Measurements from ENCODE around the gene CDC6.

The CDC6 gene

DNA sequence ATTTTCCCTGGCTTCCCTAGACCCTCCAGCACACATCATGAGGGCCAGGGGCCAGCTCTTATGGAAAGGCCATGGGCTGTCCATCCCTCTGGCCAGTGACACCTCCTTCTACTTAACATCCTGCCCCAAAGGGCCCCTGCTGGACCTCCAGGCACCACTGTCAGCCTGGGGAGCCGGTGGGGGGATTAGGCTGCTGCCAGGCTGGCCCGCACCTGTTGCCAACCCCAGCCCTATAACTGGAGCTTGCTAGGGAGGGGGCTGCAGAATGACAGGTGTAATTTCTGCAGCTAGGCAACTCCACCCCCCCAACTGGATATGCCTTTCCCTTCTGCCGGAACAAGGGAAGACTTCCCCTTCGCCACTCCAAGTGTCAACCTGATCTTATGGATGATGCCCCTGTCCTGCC is 33.8 kb downstream of the CDC6 start:
- TF ChIP-seq, protein P1, sequence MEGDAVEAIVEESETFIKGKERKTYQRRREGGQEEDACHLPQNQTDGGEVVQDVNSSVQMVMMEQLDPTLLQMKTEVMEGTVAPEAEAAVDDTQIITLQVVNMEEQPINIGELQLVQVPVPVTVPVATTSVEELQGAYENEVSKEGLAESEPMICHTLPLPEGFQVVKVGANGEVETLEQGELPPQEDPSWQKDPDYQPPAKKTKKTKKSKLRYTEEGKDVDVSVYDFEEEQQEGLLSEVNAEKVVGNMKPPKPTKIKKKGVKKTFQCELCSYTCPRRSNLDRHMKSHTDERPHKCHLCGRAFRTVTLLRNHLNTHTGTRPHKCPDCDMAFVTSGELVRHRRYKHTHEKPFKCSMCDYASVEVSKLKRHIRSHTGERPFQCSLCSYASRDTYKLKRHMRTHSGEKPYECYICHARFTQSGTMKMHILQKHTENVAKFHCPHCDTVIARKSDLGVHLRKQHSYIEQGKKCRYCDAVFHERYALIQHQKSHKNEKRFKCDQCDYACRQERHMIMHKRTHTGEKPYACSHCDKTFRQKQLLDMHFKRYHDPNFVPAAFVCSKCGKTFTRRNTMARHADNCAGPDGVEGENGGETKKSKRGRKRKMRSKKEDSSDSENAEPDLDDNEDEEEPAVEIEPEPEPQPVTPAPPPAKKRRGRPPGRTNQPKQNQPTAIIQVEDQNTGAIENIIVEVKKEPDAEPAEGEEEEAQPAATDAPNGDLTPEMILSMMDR (IDR thresholded peaks at IDR 0.05; ENCODE audit: extremely low read depth, missing control alignments), result no peak
- no peak for DNase-seq (ENCODE audit: low spot score)

DNA sequence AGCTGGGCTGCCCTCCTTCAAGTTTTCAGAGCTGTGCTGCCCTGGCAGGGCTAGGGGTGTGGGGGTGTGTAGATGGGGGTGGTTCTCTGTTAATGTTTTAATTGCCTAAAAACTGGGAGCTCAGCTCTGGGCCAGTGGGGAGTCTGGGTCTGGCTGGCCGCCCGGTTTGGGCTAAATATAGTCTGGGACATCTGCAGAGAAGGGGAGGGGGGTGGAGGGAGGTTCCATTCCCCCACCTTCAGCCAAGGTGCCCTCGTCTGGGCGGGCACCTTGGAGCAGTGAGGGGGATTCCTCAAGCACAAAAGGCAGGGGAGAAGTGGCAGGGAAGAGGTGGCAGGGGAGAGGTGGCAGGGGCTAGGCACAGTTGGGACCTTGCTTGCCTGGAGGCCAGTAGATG is 34.3 kb downstream of the CDC6 start:
- no peak for DNase-seq (ENCODE audit: low spot score)
- TF ChIP-seq, protein P1 (IDR thresholded peaks at IDR 0.05; ENCODE audit: extremely low read depth, missing control alignments), result no peak

DNA sequence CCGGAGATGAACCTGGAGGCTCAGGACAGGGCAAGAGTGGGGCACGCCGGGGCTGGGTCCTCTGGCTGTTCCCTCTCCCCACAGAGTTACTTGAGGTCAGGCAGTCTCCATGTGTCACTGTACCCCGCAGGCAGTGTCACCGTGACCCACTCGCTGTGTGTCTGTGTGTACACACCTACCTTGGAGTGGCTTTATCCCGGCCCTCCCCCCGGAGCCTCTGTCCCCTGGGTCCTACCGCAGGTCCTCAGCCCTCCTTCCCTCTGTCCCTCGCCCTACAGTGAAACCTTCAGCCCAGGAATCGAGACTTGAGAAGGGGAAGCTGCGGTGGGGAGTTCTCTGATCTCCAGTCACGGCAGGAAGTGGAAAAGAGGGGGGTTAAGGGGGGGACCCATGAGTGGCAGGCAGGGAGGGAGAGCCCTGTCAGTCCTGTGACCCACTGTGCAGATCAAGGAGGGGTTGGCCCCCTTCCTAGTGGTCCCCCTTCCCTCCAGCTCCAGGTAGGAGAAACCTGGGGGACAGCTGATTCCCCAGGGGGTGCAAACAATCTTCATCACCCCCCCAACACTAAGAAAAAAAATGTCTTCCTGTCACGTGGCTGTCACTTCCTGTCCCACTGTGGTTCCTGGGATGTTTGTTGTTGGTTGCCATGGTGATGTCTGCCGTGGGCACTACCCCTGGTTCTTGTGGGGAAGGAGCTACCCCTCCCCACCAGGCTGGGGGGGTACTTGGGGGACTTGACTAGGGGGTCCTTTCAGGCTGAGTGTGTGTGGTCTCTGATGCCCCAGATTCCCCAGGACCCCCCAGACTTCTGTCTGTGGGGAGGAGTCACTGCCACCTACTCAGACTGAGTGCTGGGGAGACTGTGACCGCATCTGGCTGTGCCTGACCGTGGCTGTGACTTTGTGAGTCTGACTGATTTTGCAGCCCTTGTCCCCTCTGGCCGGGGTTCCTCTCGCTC is 35.0 kb downstream of the CDC6 start:
- TF ChIP-seq, protein P1 (IDR thresholded peaks at IDR 0.05; ENCODE audit: extremely low read depth, missing control alignments), result no peak
- DNase-seq (ENCODE audit: low spot score), result peak; percentile 86

DNA sequence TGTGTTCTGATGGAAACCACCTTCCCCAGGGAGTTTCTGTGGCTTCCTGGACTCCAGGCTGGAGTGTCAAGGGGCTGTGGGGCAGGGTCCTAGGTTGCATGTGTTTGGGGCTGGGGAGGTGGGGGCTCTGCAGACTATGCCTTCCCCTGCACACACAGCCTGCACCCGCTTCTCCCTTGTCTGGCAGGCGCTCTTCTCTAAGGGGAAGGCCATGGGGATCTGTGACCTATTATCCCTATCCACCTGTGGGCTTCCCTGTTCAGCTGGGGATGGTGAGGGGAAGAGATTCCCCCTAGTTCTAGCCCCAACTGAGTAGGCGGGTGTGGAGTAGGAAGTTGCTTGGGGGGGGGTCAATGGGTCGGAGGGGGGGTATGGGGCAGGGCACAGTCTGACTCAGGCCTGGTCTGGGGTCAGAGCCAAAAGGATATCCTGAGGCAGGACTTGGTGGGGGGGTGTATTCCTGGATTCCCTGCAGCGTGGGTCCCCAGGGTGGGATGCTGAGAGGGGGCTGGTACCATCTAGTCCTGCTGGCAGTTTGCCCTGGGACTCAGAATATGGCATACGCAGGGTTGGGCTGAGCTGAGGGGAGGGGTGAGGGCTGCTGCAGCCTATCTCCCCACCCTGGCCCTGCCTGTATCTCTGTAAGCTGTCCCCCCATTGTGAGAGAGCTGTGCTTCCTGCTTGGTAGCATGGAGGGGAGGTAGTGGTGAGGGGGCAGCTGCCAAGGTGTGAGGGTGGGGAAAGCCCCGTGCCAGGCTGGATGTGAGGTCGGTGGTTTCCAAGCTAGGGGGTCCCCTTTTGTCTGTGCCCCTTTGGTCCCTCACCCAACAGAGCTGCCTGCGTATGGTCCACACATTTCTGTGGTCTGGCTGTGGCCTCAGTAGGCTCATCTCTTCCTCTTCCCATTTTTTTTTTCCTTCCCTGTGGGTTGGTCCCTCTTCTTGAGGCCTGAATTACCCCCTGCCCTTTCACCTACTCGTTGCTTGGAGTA is 36.0 kb downstream of the CDC6 start:
- no peak for DNase-seq (ENCODE audit: low spot score)

DNA sequence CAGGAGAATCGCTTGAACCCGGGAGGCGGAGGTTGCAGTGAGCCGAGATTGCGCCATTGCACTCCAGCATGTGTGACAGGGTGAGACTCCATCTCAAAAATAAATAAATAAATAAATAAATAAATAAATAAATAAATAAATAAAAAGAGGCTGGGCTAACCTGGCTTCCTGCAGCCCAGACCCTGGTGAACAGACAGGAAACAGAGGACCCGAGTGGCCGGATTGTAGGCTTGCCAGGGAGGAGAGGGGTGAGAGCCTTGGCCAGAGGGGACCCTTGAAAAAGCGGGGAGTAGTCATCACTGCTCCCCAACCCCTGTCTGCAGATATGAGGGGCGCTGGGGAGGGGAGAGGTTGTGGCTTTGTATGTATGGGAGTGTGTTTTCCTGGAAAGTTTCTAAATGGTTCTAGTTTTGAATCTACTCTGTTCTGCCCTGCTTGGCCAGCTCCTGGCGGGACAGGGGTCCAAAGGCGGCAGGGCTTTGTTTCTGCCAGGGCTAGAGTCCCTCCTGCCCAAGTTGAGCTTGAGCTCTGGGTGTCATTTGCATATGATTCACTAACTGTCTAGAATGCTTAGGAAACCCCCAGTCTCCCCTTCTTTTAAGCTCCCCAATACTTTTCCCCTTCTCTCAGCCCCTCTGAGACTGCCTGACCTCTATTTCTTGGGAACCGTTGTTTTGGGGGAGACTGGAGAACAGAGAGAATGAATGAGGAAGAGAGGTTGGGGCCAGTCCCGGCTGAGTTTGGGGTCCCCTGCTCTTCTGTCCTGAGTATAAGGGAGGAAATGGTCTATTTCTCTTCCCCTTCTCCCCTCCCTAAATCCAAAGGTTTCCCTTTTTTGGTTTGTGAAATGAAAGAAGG is 37.7 kb downstream of the CDC6 start:
- TF ChIP-seq, protein P1 (IDR thresholded peaks at IDR 0.05; ENCODE audit: extremely low read depth, missing control alignments), result no peak
- DNase-seq (ENCODE audit: low spot score), result peak; percentile 68

More for the DNA sequence above, 36.0 kb downstream of the CDC6 start:
- TF ChIP-seq, protein P1 (IDR thresholded peaks at IDR 0.05; ENCODE audit: extremely low read depth, missing control alignments), result no peak

DNA sequence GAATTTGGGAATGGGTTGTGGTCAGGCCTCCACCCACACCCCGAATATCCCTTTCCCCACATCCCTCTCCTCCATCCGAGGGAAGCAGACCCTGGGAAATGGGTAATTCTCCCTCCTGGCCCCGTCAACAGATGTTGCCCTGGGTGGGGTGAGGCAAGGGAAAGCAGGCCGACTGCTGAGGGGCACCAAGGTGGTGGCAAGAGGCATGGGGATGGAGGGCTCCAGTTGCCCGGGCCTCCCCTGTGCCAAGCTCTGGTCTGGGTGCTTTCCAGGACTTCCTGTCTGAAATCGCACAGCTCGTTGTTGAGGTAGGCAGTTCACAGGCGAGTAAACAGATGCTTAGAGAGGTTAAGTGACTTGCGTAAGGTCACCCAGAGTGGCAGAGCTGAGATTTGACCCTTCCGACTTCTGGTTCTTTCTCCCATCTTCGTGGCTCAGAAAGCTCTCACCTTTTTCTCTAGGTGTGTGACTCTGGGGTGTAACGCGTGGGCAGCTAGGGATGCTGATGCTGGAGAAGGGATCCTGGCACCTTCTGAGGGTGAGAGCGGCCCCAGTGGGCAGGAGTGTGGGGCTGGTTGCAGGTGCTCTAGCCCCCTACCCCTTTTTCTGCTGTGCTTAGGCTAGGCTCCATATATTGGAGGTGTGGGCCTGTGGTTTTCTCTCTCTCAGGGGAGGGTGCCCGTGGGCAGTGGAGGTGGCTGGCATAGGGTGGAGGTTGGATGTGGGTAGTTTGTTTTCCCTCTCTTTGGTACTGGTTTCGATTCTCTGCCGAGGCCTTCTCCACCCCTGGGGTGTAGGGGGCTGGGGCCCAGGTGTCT is 38.5 kb downstream of the CDC6 start:
- no peak for DNase-seq (ENCODE audit: low spot score)
- TF ChIP-seq, protein P1 (IDR thresholded peaks at IDR 0.05; ENCODE audit: extremely low read depth, missing control alignments), result no peak
